HuH-7 (cell line): ENCODE data around the gene DCDC2C.

Experiments used
- DNase-seq: peaks from one replicate; pipeline ENCODE4 v3.0.0; 2011; ENCODE audit warnings: low spot score

Gene DCDC2C

DNA sequence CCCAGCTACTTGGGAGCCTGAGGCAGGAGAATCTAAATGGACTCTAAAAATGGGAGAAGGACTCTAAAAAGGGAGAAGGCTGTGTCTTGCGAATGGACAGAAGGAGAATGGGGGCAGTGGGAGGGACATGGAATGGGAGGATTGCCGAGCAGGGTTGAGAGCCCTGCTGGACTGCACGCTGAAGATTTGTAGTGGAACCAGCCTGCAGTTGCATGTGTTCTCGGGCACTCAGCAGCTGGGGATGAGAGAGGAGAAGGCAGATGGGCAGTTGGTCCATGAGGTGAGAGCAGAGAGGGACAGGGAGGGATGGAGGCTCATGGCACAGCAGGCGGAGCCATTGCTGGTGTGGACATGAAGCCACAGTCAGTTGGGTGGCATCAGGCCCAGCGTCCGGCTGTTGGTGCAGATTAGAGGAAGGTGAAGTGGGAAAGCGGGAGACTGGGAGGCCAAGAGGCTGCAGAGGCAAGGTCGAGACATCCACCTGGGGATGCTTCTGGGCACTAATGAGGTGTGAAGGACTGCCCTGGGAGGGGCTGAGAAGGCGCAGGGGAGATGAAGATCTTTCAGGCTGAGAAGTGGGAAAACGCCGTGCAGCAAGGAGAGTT, 40.7 kb downstream of the DCDC2C start:
- DNase-seq: no peak

DNA sequence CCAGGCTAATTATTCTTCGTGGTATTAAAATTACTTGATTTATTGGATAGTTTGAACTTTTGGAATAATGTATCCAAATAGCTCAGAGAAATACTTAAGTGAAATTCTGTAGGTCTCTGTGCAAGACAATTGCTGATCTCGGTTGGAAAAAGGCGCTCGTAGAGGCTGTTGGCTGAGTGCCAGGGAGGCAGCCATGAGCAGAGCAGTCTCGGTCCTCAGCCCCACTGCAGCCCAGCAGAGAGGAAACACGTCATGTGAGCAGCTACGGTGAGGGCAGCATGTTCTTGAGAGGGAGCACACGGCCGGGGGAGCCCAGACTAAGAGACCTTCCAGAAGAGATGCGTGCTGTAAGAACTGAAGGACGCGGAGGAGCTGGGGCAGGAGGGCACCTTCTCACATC, 42.5 kb downstream of the DCDC2C start:
- DNase-seq: no peak

GRCh38 chr2:3747032-3747654, 43.8 kb downstream of the DCDC2C start:
- DNase-seq: no peak

DNA sequence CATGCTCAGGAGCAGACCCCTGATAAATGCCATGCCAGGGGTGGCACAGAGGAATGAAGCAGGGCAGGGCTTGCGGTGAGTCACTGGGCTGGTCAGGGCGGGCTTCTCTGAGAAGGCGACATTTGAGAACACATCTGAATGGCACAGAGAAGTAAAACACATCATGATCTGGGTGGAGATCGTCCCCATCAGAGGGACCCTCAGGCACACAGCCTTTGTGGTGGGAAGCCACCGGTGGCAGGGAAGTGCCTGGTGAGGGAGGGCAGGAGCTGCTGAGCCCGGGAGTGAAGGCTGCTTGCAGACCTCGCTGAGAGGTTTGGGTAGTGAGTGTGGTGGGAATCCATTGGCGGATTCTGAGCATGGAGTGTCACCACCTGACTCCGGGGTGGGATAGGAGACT, 44.5 kb downstream of the DCDC2C start:
- DNase-seq: no peak

GRCh38 chr2:3749201-3749600, 45.8 kb downstream of the DCDC2C start:
- DNase-seq: no peak

GRCh38 chr2:3751251-3751650, 47.9 kb downstream of the DCDC2C start:
- no peak for DNase-seq

DNA sequence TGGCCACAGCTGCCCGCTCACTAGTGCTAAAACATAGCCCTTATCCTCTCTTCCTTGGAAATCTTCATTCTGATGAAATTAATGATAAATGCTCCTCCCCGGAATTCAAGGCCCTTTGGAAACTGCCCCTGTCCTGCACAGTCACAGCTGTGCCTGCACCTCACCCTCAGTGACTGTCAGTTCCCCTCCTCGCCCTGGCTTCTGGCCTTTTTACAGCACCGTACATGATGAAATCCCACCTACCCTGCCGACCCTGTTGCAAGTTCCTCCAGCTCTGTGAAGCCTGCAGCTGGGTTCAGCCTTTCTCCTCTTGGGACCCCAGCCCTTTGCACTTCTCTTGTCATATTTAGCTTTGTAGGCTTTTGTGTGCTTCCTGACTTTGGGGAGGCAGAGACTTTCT, 48.4 kb downstream of the DCDC2C start:
- no peak for DNase-seq

DNA sequence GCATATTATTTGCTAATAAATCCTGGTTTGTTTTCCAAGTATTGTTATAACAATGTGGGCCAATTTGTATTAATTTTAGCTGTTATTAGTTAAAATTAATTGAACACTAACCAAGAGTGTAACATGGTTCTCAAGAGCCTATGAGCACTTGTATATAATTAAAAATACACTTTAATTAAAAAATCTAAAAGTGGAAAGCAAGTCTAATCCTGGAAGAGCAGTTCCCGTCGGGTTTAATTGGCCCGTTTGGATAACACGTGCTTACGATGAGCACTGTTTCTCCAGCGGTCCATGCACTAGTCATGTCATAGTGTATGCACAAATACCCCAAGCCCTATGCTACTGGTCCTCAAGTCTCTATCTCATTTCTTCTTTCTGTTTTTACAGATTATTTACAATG, 49.0 kb downstream of the DCDC2C start:
- DNase-seq: no peak

DNA sequence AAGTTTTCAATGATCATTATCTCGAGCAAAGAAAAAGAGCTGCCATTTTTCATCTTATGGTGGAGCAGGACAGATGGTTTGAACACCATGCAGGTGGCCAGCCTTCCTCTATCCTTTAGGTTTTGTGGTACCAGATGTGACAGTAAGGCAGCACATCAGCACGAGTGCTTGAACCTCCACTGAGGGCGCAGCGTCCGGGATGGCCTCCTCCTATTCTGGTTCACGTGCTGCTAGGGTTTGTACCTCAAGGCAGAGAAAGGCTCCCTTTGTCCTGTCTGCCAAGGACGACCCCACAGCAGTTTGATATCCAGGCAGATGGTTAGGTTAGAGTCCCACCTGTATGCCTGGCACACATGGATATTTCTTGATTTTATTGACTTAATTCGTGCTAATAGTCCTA, 50.2 kb downstream of the DCDC2C start:
- no peak for DNase-seq

DNA sequence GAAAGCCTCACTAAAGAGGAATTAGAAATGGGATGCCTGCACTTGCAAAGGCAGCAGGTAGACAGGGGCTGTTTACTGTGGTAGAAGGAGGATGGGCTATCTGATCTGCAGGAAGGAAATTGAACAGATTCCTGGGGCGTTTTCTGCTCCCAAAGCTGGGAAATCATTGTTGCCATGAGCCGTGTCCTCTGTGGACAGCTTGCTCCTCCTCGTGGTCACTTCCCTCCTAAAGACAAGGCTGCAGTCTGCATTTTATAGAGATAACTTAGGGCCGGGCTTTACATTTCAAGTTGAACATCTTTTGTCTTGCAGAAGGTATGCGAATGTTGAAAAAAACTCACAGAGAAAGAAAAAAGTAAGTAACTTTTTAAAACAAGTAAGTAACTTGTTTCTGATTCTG, 50.9 kb downstream of the DCDC2C start:
- DNase-seq: no peak

GRCh38 chr2:3754795-3755194, 51.4 kb downstream of the DCDC2C start:
- no peak for DNase-seq

DNA sequence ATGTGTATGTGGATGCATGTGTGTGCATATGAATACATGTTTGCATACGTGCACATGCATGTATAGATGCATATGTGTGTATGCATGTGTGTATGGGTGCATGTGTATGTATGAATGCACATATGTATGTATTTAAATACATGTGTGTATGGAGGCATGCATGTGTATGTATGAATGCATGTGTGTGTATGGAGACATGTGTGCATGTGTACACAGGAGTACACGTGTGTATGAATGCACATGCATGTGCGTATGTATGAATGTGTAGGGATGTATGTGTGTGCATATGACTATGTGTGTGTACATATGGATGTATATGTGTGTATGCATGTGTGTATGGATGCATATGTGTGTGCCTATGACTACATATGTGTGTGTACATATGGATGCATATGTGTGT, 51.9 kb downstream of the DCDC2C start:
- DNase-seq: no peak

DNA sequence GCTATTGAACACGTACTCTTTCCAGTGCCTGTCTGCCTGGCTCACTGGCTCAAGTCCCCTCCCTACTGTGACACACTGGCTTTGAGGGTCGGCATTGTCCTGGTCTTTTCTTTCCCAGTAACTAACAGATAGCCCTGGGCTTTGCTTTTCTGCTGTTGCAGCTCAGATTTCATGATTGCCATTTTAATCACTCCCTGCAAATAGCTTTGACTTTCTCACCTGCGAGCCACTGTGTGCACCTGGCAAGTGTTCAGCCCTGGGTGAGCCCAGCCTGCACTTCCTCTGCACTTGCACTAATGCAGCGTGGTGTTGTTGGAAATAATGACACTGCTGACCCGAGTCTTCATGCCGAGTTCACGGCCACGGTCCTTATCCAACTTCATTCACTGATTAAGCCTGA, 52.9 kb downstream of the DCDC2C start:
- no peak for DNase-seq

GRCh38 chr2:3758906-3759305, 55.5 kb downstream of the DCDC2C start:
- DNase-seq: no peak

- DNase-seq: no peak
Measured at GRCh38 chr2:3759331-3759730, 56.0 kb downstream of the DCDC2C start.

- no peak for DNase-seq
Measured at GRCh38 chr2:3759761-3760160, 56.4 kb downstream of the DCDC2C start.

GRCh38 chr2:3761272-3761671, 57.9 kb downstream of the DCDC2C start:
- DNase-seq: no peak

DNA sequence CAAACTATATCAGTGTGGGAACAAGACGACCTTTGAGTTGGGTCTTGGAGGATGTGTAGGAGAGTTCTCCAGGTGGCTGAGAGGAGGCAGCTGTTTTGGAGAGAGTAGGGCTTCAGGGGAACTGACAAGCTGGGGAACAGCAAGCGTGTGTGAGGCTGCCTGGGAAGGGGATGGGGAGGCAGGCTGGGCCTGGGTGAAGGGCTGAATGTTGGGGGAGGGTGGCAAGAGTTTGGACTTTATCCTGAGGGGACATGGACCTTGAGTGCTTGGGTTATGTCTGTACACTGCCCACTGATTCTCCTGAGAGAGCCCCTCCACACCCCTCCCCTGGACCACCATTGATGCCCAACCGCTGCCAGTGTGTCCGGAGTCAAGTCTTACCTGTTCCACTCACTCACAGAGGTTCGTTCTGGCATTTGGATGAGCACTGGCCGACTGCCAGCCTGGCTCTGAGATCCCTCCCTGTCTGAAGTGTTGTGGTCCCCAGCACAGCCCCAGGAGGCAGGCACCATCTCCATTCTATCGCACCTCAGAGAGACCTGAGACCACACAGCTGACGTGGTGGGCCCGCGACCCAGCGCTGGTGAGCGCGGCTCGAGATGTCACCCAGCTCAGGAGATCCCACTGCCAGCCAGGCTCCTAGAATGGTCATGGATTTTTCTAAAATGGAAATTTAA, 59.5 kb downstream of the DCDC2C start:
- no peak for DNase-seq

GRCh38 chr2:3766824-3767223, 63.4 kb downstream of the DCDC2C start:
- no peak for DNase-seq

GRCh38 chr2:3768960-3769765, 65.8 kb downstream of the DCDC2C start:
- no peak for DNase-seq

GRCh38 chr2:3769766-3770165, 66.4 kb downstream of the DCDC2C start:
- no peak for DNase-seq

DNA sequence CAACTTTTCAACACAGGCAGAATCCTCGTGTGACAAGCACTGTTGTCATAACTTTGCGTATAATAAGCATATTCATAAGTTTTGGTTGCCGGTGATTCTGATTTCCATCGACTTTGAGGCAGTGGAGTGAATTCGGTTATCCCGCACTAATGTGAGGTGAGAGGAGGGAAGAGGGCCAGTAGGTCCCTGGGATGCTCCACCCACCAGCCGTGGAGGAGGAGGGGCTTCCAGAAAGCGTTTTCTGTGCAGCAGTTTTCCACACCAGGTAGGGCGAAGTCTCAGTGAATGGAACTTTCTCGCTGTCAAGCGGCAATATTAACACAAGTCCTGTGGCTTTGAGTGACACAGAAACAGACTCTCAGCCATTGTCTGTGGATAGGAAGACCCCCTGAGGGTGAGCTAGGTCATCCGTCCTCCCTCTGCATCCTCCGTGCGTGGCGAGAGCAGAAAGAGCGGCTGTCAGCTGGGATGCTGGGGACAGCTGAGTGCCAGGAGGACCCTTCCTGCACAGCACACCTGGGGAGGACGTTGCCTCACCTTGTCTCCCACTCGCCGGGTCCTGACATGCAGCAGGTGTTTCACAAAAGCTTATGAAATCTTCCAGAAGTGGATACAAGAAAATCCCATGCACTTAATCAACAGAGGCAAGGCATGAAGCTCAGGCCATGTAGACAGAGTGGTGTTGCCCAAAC, 67.5 kb downstream of the DCDC2C start:
- DNase-seq: no peak
